C4-2B (cell line): ENCODE data around the gene ADAMTS15.

Experiments
- CTCF ChIP-seq: fragments of 450-650 bp; conservative IDR thresholded peaks from 2 replicates; pipeline ENCODE4 v1.5.1; 2017; ENCODE audit warnings: mild to moderate bottlenecking
- ZFX ChIP-seq: fragments of 450-650 bp; IDR thresholded peaks from 2 replicates; pipeline ENCODE4 v1.6.1; 2017

DNA sequence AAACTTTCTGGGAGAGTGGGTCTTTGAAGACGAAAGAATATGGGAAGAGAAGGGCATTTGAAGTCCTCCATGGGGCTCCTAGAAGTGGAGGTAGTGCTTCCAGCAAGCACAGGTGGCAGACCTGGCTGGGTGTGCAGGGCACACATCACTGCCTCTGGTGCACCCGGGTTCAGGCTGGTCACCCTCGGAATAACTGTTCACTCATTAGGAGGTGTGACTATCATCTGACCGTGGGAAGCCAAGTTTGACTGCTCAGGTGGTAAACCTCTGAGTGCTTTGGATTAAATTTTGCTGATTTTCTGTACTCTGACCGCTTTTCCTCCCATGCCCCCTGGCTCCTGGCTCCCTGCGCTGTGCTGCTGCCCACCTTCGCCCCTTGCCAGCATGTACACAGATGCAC is 11.1 kb downstream of the ADAMTS15 start:
- TF ChIP-seq CTCF, result no peak
- TF ChIP-seq ZFX, result no peak
